ENCODE data around the gene MAP3K14. TPM values are rescaled to one million over a fixed set of nuclear protein-coding genes. Genes with fewer than 3 reads are reported as not detected.

The MAP3K14 gene
- total RNA-seq, 1 experiment from 2014 or later = 7.8 TPM

DNA sequence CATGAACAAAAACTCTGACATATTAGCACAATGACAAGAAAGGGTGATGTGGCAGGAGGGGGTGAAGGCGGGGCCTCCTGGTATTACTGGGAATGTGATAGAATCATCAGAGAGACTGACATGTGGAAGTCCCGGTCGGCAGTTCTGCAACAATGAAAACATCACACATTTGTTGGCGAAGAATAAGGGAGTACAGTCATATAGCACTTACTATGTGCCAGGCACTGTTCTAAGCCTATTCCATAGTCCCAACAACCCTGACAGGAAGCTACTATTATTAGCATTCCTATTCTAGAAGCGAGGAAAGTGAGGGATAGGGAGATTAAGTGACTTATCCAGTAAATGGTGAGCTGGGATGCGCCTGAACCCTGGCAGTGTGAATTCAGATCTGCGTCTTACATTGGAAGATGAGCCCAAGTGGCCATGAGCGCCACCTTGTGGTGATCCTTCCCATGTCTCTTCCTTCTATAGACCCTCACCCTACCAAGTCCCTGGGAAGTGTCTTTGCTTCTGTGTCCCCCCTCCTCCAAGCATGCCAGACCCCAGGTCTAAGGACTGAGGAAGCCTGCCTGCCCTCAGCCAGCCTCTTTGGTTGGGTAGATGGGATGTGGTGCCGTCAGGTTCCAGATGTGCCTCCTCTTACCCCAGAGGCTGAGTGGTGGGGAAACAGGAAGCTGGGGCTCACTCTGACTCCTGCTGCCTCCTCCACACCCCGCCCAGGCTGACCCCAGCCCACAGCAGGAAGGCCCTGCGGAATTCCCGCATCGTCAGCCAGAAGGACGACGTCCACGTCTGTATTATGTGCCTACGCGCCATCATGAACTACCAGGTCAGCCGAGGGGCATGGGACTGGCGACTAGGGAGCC lies 81.2 kb downstream of the MAP3K14 start:
- Histone ChIP-seq H2BK20ac (ENCODE audit: low read depth, low read length, poor library complexity, severe bottlenecking) (no peak overlapping the region), H4K8ac (replicated peaks; ENCODE audit: insufficient read length, low read depth, low read length) (no peak overlapping the region), H4K91ac (ENCODE audit: insufficient read length, low read depth, low read length) (no peak overlapping the region), H3K23ac (ENCODE audit: insufficient read length, low read depth, low read length) (no peak overlapping the region), H2BK120ac (ENCODE audit: low read depth, low read length, poor library complexity, severe bottlenecking) (no peak overlapping the region), H3K4me2 (ENCODE audit: insufficient read depth, insufficient read length, low read length) (no peak overlapping the region), H3K4ac (ENCODE audit: low read depth, low read length) (no peak overlapping the region), H3K56ac (ENCODE audit: insufficient read length, low read depth, low read length) (no peak overlapping the region), H3K9ac (ENCODE audit: extremely low read depth, insufficient read length, low read length) (no peak overlapping the region), H2AK5ac (ENCODE audit: insufficient read length, low read length) (no peak overlapping the region), H3K27ac (ENCODE audit: insufficient read length, low read depth, low read length) (no peak overlapping the region), H2BK15ac (ENCODE audit: low read depth, low read length) (no peak overlapping the region), H2AFZ (ENCODE audit: low read length) (no peak overlapping the region), H4K5ac (ENCODE audit: insufficient read length, low read depth, low read length) (no peak overlapping the region), H3K4me1 (ENCODE audit: insufficient read depth, low read length) (peaks cover 7% of the 10 kb centered on the region; the same call in 1 of the 2 replicates), H4K20me1 (ENCODE audit: control insufficient read depth, insufficient read depth, insufficient read length) (no peaks in the 10 kb centered on the region), H3K18ac (ENCODE audit: insufficient read length, low read depth, low read length) (no peak overlapping the region), H3T11ph (ENCODE audit: low read length) (no peak overlapping the region), H2BK12ac (ENCODE audit: insufficient read length, low read depth, low read length) (no peak overlapping the region), H3K23me2 (ENCODE audit: insufficient read length, low read depth, low read length, poor library complexity, severe bottlenecking) (no peaks in the 10 kb centered on the region), H3K79me2 (ENCODE audit: insufficient read depth, low read length) (no peaks in the 10 kb centered on the region), H3K79me1 (ENCODE audit: insufficient read depth, low read depth, low read length, poor library complexity, severe bottlenecking) (no peaks in the 10 kb centered on the region), H3K27me3 (ENCODE audit: insufficient read depth, low read length) (peaks cover 4% of the 10 kb centered on the region; the same call in 1 of the 2 replicates), H2BK5ac (ENCODE audit: insufficient read length, low read length) (no peak overlapping the region), H3K9me3 (ENCODE audit: control insufficient read depth, low read depth, low read length) (no peaks in the 10 kb centered on the region), H3K14ac (ENCODE audit: insufficient read depth, low read length) (no peak overlapping the region; the same call in 1 of the 2 replicates)
- Mint-ChIP-seq H3K36me3 (ENCODE audit: insufficient read depth in 1 of 3, low read depth in 3 of 3) (peaks cover 0 to 4% (median 0%) of the 10 kb centered on the region in 3 experiments; a peak in 2 of 7 replicates), H3K4me1 (peaks cover 10 to 28% of the 10 kb centered on the region in 2 experiments), H3K4me3 (peak overlapping the region in 1 of 2 experiments; percentile 9; a peak in 1 of 5 replicates), H3K27ac (no peak overlapping the region; a peak in 1 of 7 replicates), H3K27me3 (ENCODE audit: low read depth) (peaks cover 47% of the 10 kb centered on the region), H3K9me3 (no peaks in the 10 kb centered on the region; a peak in 2 of 5 replicates)
- DNase-seq = peak; percentile 93
- no CpG with 5 or more reads among the region's 20 CpGs for WGBS (ENCODE audit: extremely low coverage, insufficient read length, low lambda C conversion rate)
- TF ChIP-seq, protein P1, sequence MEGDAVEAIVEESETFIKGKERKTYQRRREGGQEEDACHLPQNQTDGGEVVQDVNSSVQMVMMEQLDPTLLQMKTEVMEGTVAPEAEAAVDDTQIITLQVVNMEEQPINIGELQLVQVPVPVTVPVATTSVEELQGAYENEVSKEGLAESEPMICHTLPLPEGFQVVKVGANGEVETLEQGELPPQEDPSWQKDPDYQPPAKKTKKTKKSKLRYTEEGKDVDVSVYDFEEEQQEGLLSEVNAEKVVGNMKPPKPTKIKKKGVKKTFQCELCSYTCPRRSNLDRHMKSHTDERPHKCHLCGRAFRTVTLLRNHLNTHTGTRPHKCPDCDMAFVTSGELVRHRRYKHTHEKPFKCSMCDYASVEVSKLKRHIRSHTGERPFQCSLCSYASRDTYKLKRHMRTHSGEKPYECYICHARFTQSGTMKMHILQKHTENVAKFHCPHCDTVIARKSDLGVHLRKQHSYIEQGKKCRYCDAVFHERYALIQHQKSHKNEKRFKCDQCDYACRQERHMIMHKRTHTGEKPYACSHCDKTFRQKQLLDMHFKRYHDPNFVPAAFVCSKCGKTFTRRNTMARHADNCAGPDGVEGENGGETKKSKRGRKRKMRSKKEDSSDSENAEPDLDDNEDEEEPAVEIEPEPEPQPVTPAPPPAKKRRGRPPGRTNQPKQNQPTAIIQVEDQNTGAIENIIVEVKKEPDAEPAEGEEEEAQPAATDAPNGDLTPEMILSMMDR (conservative IDR thresholded peaks at IDR 0.05) = peak; percentile 93
